ENCODE measurements around the gene GNG13.
"Not testable (repeated sequence)": the region's sequence is repeated elsewhere in the genome, so short reads cannot be mapped to it uniquely, and the experiment has no call there.

GNG13 gene

DNA sequence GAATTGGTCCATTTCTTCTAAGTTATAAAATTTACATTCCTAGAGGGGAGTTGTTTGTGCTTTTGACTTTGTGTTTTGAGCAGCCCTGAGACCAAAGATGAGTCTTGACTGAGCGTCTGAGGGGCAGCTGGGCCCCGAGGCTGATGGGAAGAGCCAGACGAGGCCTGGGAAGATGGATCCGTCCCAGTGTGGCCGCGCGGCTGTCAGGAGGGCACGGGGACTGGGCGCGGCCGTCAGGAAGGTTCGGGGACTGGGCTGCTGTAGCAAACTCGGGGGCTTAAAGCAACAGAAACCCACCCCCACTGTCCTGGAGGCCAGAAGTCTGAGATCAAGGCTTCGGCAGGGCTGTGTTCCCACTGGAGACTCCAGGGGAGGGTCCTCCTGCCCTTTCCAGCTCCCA lies 38.2 kb upstream of the GNG13 start:
- H3K4me3 ChIP-seq (ENCODE audit: low read depth, low read length) = no peak overlapping the region
- no peak for DNase-seq (ENCODE audit: low read depth)
- TF ChIP-seq, protein P1, sequence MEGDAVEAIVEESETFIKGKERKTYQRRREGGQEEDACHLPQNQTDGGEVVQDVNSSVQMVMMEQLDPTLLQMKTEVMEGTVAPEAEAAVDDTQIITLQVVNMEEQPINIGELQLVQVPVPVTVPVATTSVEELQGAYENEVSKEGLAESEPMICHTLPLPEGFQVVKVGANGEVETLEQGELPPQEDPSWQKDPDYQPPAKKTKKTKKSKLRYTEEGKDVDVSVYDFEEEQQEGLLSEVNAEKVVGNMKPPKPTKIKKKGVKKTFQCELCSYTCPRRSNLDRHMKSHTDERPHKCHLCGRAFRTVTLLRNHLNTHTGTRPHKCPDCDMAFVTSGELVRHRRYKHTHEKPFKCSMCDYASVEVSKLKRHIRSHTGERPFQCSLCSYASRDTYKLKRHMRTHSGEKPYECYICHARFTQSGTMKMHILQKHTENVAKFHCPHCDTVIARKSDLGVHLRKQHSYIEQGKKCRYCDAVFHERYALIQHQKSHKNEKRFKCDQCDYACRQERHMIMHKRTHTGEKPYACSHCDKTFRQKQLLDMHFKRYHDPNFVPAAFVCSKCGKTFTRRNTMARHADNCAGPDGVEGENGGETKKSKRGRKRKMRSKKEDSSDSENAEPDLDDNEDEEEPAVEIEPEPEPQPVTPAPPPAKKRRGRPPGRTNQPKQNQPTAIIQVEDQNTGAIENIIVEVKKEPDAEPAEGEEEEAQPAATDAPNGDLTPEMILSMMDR (IDR thresholded peaks at IDR 0.05; ENCODE audit: low read depth, low read length, missing control alignments) = no peak

DNA sequence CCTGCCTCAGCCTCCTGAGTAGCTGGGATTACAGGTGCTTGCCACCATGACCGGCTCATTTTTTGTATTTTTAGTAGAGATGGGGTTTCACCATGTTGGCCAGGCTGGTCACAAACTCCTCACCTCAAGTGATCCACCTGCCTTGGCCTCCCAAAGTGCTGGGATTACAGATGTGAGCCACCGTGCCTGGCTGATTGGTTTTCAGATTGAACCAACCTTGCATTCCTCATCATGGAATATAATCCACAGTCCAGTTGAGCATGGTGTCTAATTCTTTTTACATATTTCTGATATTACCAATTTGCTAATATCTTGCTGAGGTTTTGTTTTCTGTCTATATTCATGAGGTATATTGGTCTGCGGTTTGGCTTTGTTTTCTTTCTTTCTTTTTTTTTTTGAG lies 36.3 kb upstream of the GNG13 start:
- not testable (repeated sequence) for DNase-seq (ENCODE audit: low read depth); H3K4me3 ChIP-seq (ENCODE audit: low read depth, low read length)

DNA sequence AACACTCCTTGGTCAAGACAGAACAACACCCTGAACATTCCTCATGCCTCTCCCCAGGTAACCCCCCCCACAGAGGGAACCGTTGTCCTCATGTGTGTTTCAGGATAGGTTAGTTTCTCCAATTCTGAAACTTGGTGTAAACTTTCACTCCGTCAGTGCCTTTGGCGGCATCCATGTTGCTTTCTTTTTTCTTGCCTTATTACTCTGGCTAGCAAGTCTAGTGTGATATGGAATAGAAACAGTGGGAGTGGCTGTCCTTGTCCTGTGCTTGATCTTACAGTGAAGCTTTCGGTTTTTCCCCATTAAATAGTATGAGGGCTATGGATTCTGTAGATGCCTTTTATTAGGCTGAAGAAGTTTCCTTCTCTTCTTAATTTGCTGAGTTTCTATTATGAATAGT lies 35.7 kb upstream of the GNG13 start:
- no peak for DNase-seq (ENCODE audit: low read depth)
- TF ChIP-seq, protein P1 (IDR thresholded peaks at IDR 0.05; ENCODE audit: low read depth, low read length, missing control alignments) = no peak
- H3K4me3 ChIP-seq (ENCODE audit: low read depth, low read length) = no peak overlapping the region

- no peak overlapping the region for H3K4me3 ChIP-seq (ENCODE audit: low read depth, low read length)
- no peak for DNase-seq (ENCODE audit: low read depth)
- TF ChIP-seq, protein P1 (IDR thresholded peaks at IDR 0.05; ENCODE audit: low read depth, low read length, missing control alignments) = no peak
Observed at GRCh38 chr16:835373-835772, 34.8 kb upstream of the GNG13 start.

- DNase-seq (ENCODE audit: low read depth) = no peak
- TF ChIP-seq, protein P1 (IDR thresholded peaks at IDR 0.05; ENCODE audit: low read depth, low read length, missing control alignments) = no peak
- H3K4me3 ChIP-seq (ENCODE audit: low read depth, low read length) = no peak overlapping the region
Observed at GRCh38 chr16:833411-833810, 32.9 kb upstream of the GNG13 start.

GRCh38 chr16:832652-833336 lies 32.3 kb upstream of the GNG13 start:
- no peak overlapping the region for H3K4me3 ChIP-seq (ENCODE audit: low read depth, low read length)
- TF ChIP-seq, protein P1 (IDR thresholded peaks at IDR 0.05; ENCODE audit: low read depth, low read length, missing control alignments) = no peak
- no peak for DNase-seq (ENCODE audit: low read depth)

DNA sequence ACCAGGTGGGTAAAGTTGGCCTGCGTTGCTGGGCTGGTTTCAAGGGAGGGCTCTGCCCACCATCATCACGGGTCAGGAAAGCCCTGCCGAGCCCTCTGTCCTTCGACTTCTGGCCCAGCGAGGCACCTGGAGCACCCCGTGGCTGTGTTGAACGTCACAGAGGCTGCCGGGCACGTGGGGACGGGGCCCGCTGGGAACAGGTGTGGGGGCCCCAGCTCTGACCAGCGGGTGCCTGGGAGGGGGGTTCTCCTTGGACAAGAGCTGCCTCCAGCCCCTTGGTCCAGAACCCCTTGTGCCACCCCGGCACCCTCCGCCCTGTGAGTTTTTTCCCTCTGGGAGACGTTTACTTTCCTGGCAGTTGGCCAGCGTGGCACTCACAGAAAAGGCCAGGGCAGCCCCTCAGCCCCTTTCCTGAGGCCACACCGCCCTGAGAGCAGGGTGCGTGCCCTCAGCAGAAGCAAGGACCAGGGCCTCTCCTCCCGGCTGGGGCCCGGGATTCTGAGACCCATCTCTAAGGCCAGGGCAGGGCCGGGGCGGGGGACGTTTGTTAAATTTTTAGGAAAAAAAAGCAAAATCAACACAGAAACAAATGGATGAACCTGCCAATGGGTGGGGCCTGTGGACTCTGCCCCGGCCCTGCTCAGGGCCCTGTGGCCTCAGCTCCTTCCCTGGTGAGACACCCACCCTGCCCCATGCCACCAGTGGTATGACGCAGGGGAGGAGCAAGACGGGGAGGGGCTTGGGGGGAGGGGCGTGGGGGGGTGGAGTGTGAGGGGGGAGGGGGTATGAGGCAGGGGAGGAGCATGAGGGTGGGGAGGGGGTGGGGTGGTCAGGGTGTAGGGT lies 31.3 kb upstream of the GNG13 start:
- TF ChIP-seq, protein P1 (IDR thresholded peaks at IDR 0.05; ENCODE audit: low read depth, low read length, missing control alignments) = no peak
- H3K4me3 ChIP-seq (ENCODE audit: low read depth, low read length) = no peak overlapping the region
- no peak for DNase-seq (ENCODE audit: low read depth)

Measured in GM12864 (cell line).